Upper lobe of left lung (tissue), 6 donors: ENCODE results near the gene CD79B. TPM values are rescaled to one million over a fixed set of nuclear protein-coding genes. Genes with fewer than 3 reads are reported as not detected.
"Not testable (repeated sequence)": the region's sequence is repeated elsewhere in the genome, so short reads cannot be mapped to it uniquely, and the experiment has no call there.

Experiments
- ATAC-seq, 2 donors: fragments of 200-7000 bp; cut with Tn5 transposase; one replicate each; pipeline ENCODE4 v1.9.1; 2022; ENCODE audit warnings: mild to moderate bottlenecking in 2 of 2, moderate library complexity in 2 of 2; ENCODE audit not compliant: low FRiP score in 2 of 2
- DNase-seq, 2 donors: peaks; one replicate each; pipeline ENCODE4 v3.0.0-alpha.2; 2019 to 2020
- H3K27ac ChIP-seq, 4 donors: fragments of 200-600 bp; sonication (generic); one replicate each; pipeline ENCODE4 v1.5.1; 2016 to 2019
- H3K27me3 ChIP-seq, 4 donors: fragments of 200-600 bp; sonication (generic); one replicate each; pipeline ENCODE4 v1.5.1; 2017 to 2019
- H3K36me3 ChIP-seq, 4 donors: fragments of 200-600 bp; sonication (generic); one replicate each; pipeline ENCODE4 v1.5.1; 2016 to 2019
- H3K4me1 ChIP-seq, 4 donors: fragments of 200-600 bp; sonication (generic); one replicate each; pipeline ENCODE4 v1.5.1; 2018 to 2019
- H3K4me3 ChIP-seq, 4 donors: fragments of 200-600 bp; sonication (generic); one replicate each; pipeline ENCODE4 v1.5.1; 2017 to 2019; ENCODE audit warnings: mild to moderate bottlenecking in 2 of 4, moderate library complexity in 1 of 4
- H3K9me3 ChIP-seq, 4 donors: fragments of 200-600 bp; sonication (generic); one replicate each; pipeline ENCODE4 v1.5.1; 2018 to 2019
- CTCF ChIP-seq, 6 experiments: fragments of 450-650 bp in 4 of 6; fragments of 200-600 bp in 2 of 6; sonication (generic) in 2 of 6; IDR thresholded peaks; one replicate each; pipeline ENCODE4 v1.5.1; 2016 to 2019; ENCODE audit warnings: antibody characterized with exemption in 6 of 6
- WGBS, 2 donors: methylation state at CpG; one replicate each; pipeline ENCODE4 v1.1.5; 2017 to 2018; 5-methylcytosine and 5-hydroxymethylcytosine counted together
- total RNA-seq, 6 donors: library from RNA; depleted of rRNA in 4 of 6; stranded (reverse); fragments of >200 nt in 4 of 6; gene quantifications; one replicate each; pipeline versions ENCODE4 v1.1.0 to v1.2.1, GENCODE V29; 2016 to 2021
- donor health status: DM: no; HTN: no; CAD: no; lungs with moderate emphysema.
- donor health status: DM: no; HTN: yes; CAD: no; lungs with severe emphysema.

Gene CD79B
- total RNA-seq, 6 donors from 2014 or later: 0.91 to 6.3 (median 2.6) TPM; not detected in 1

GRCh38 chr17:63903787-63904201, 28.3 kb downstream of the CD79B start:
- H3K36me3 ChIP-seq, ATAC-seq, H3K27ac ChIP-seq, H3K4me1 ChIP-seq, H3K4me3 ChIP-seq, DNase-seq, H3K27me3 ChIP-seq, H3K9me3 ChIP-seq: not testable (repeated sequence)
- 28 to 35% methylated on average over 5 of the region's 5 CpGs for WGBS, 2 donors
- peak in 4 of 6 experiments; percentile 18 to 46 (median 41) for TF ChIP-seq CTCF (IDR thresholded peaks at IDR 0.05)

DNA sequence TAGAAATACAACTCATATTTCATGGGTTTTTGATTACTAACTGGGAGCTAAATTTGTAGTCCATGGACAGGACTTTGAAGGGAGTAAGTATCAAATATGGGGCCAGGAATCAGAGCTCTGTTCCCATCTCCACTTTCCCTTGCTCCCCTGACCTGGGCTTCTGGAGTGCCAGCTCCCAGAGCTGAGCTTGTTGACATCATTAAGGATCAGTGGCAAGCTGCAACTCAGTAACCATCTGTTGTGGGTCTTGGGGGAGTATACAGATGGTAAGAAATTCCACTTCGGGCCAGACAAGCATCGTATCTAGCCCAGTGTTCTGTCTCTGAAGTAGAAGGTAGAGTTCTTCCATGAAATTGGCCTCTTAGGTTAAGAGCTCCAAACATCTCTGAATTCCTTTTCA, 30.2 kb downstream of the CD79B start:
- not testable (repeated sequence) for H3K9me3 ChIP-seq, H3K27me3 ChIP-seq, H3K4me3 ChIP-seq, DNase-seq, H3K36me3 ChIP-seq, H3K27ac ChIP-seq, H3K4me1 ChIP-seq, ATAC-seq
- 90 to 97% methylated on average over 2 of the region's 2 CpGs for WGBS, 2 donors

- H3K4me1 ChIP-seq, H3K9me3 ChIP-seq, H3K36me3 ChIP-seq, ATAC-seq, H3K27me3 ChIP-seq, H3K4me3 ChIP-seq, H3K27ac ChIP-seq: not testable (repeated sequence)
- 81 to 97% methylated on average over 5 to 6 of the region's 6 CpGs for WGBS, 2 donors
- peak in 1 of 2 donors; percentile 10 for DNase-seq
Measured at GRCh38 chr17:63898899-63899798, 33.0 kb downstream of the CD79B start.

DNA sequence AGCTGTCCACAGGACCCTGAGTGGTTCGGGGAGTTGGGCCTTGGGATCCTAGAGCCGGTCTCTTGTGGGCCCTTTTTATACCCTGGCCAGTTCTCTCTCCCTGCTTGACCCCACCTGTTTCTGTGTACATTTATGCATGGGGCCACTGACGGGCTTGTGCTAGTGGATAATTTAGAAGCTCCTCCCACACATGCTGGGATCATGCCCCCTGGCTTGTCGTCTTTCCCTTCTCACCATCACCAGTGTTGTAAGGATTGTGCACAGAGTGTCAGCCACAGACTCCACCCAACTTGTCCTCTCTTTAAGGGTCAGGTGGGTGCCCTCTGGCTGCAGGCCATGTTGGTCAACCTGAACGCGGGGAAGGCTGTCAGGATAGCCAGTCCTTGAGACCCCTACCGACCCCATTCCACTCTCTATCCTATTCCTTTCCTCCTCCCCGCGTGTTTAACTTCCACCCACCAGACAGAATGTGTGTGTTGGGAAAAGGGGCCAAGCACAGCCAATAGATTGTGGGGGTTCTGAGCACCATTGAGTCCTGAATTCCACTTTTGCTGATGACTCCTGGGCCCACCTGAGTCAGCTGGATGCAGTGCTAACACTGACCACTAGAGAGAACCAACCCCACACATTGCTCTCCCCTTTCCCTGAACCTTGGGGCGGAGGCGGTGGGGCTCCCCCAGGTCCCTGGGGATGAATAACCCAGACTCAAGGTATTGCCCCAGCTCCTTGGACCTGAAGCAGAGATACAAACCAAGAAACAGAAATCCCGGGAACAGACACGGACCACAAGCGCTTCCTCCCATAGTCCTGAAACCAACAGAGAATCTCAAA, 35.4 kb downstream of the CD79B start, which contains the start of gene CSH1:
Gene CSH1, minus strand, starts transcription at position 51 of the 831 bp plus-strand sequence. CDS start 63 bp downstream, outside the sequence.
- not testable (repeated sequence) for H3K4me1 ChIP-seq, H3K27me3 ChIP-seq, H3K4me3 ChIP-seq, DNase-seq, H3K9me3 ChIP-seq, H3K36me3 ChIP-seq, ATAC-seq, H3K27ac ChIP-seq
- 90 to 94% methylated on average over 5 to 7 of the region's 14 CpGs for WGBS, 2 donors

DNA sequence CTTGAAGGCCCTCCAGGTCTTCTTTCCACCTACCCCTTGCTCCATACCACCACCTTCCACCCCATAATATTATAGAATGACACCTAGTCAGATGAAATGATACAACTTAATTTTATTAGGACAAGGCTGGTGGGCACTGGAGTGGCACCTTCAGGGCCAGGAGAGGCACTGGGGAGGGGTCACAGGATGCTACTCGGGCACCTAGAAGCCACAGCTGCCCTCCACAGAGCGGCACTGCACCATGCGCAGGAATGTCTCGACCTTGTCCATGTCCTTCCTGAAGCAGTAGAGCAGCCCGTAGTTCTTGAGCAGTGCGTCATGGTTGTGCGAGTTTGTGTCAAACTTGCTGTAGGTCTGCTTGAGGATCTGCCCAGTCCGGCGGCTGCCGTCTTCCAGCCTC, 37.3 kb downstream of the CD79B start:
- not testable (repeated sequence) for H3K36me3 ChIP-seq, H3K4me1 ChIP-seq, H3K4me3 ChIP-seq, H3K27me3 ChIP-seq, H3K9me3 ChIP-seq, H3K27ac ChIP-seq, DNase-seq, ATAC-seq
- 89% methylated on average over 10 of the region's 10 CpGs; no CpG with 5 or more reads in 1 of the 2 donors for WGBS, 2 donors

GRCh38 chr17:63894021-63894420, 38.1 kb downstream of the CD79B start:
- DNase-seq, ATAC-seq: not testable (repeated sequence)

DNA sequence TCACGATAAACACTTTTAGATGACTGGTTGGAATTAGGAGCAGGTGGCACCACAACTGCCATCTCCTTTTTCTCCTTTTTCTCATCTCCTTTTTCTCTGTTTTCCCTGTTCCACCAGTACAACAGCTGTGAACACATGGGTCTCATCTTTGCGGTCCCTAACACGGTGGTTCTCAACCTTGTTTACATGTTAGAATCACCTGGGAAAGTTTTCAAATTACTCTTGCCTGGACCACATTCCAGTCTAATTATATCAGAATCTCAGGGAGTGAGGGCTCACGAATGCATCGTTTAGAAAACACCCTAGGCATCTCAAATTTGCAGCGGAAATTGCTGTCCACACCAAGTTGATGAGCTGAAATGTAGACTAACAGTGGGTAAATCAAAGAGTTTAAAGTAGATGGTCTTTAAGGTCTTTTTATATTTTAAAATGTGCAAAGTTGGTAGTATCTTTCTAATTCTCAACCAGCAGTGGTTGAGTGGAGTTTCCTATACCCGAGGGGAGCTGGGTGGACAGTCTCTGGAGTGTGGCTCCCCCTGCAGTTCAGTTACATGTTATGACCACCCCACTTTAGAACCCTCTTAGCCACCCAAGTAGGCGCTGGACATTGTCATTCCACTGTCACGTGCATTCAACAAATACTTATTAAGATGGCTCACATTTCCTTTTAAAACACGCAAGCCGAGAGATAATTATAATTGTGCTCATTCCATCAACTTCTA, 39.7 kb downstream of the CD79B start:
- WGBS, 2 donors: 60 to 66% methylated on average over 11 of the region's 11 CpGs
- ATAC-seq, DNase-seq: not testable (repeated sequence)

More at GRCh38 chr17:63894021-63894420, 38.1 kb downstream of the CD79B start:
- H3K27ac ChIP-seq, H3K36me3 ChIP-seq, H3K4me1 ChIP-seq, H3K27me3 ChIP-seq, H3K9me3 ChIP-seq, H3K4me3 ChIP-seq: not testable (repeated sequence)
- 67 to 82% methylated on average over 3 of the region's 3 CpGs for WGBS, 2 donors

More for the DNA sequence above, 39.7 kb downstream of the CD79B start:
- not testable (repeated sequence) for H3K4me1 ChIP-seq, H3K4me3 ChIP-seq, H3K27me3 ChIP-seq, H3K27ac ChIP-seq, H3K36me3 ChIP-seq, H3K9me3 ChIP-seq
